GM20000 (cell line): ENCODE results near the gene WNT10A.

ENCODE experiments used
- DNase-seq: peaks from one replicate; pipeline ENCODE4 v3.0.0; 2012; ENCODE audit warnings: low spot score
- TF ChIP-seq, protein P1 (sequence below): IDR thresholded peaks from 2 replicates; pipeline ENCODE4 v1.5.1; 2012; ENCODE audit warnings: mild to moderate bottlenecking, control low read depth; ENCODE audit errors: extremely low read depth, missing control alignments

WNT10A gene

DNA sequence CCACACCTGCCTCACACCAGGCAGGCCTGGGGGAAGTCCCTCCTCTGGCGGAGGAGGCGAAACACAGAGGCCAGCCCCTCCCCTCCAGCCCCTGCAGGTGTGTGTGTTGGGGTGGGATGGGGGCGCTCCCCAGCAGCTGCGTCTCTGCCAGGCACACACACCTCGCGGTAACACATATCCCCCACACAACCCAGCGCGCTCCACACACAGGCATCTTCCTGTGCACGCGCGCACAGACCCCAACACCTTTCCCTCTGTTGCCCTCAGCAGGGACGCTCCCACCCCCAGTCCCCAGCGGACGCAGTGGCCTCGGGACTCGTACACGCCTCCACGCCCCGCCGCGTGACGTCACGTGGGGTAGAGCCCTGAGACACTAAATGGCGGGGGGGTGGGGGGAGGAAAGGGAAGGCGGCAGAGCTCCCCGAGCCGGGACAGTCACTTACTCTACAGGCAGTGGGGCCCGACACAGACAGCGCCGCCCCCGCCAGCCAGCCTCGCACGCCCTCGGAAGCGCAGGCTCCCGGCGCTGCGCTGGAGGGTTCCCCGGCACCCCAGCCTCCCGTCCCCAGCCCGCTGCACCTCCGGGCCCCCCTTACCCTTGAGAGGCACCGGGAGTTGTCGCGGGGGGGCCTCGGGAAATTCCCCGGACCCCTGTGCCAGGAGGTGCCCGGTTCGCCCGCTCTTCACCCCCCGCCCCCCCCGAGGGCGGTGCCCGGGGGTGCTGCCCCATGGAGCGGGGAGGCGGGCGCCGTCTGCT, at the start of gene WNT10A:
TSS of gene WNT10A (plus strand) at position 751 of the 757 bp plus-strand sequence. CDS start 144 bp downstream, outside the sequence.
- DNase-seq: peak; percentile 93

DNA sequence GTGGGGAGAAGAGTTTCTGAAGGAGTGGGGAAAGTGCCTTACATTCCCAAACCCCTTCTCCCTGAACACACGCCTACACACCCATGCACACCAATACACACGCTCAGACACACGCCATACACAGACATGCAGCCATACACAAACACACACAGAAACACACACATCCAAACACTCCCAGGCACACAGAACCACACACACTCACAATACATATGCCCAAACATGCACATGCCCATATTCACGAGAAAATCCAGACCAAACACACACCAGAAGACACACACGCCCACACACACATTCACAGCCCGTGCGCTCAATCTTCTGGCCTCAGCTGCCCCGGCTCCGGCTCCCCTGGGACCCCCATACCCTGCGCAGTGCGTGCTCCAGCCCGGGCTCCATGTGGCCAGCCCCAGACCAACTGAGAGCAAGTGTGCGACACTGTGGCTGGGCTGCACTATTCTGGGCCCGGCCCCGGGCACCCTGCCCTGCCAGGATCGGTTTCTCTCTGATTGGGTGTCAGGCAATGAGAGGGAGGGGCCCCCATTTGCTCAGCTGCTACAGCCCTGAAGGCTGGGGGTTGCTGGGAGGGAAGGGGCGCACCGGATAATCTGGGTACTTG, 49.2 kb upstream of the WNT10A start, which contains the start of gene PRKAG3:
TSS of gene PRKAG3 (minus strand) at position 426 of the 613 bp plus-strand sequence.
- TF ChIP-seq, protein P1, sequence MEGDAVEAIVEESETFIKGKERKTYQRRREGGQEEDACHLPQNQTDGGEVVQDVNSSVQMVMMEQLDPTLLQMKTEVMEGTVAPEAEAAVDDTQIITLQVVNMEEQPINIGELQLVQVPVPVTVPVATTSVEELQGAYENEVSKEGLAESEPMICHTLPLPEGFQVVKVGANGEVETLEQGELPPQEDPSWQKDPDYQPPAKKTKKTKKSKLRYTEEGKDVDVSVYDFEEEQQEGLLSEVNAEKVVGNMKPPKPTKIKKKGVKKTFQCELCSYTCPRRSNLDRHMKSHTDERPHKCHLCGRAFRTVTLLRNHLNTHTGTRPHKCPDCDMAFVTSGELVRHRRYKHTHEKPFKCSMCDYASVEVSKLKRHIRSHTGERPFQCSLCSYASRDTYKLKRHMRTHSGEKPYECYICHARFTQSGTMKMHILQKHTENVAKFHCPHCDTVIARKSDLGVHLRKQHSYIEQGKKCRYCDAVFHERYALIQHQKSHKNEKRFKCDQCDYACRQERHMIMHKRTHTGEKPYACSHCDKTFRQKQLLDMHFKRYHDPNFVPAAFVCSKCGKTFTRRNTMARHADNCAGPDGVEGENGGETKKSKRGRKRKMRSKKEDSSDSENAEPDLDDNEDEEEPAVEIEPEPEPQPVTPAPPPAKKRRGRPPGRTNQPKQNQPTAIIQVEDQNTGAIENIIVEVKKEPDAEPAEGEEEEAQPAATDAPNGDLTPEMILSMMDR: no peak
- no peak for DNase-seq

More for the DNA sequence above, at the start of gene WNT10A:
- TF ChIP-seq, protein P1: peak; percentile 13

DNA sequence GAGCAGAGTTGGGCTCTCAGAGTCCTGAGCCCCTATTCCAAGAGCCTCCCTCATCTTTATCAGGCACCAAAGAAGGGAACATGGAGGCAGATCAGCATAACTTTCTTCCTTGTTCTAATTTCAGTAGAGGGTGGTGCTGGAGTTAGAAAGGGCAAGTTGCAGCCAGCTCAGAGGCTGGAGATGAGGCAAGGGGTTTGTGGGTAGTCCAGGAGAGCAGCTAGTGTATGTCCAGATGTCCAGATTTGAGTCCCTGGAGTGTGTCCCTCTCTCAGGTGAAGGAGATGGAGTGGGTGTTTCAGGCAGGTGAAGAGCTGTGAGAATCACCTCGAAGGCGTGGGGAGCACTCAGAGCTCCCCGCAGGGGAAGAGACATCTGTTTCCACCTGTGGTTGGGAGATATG, 48.6 kb upstream of the WNT10A start:
- TF ChIP-seq, protein P1: no peak
- no peak for DNase-seq

DNA sequence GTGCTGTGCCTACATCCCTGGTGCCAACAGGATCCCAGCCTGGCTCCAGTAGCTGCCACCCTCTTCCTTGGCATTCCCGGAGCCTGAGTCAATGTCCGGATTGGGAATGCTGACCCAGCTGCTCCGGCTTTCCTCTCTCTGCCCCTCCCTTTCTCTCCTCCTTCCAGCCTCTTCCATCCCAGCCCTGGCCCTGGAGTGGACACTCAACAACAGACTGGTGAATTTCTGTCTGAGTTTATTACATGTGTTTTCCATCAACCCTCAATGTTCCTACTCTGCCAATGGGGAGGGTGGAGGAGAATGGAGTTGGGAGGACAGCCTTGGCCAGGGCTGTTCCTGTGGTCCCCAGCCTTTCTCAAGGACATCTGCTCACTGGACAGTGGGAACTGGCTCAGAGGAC, 48.1 kb upstream of the WNT10A start:
- TF ChIP-seq, protein P1: no peak
- DNase-seq: no peak

DNA sequence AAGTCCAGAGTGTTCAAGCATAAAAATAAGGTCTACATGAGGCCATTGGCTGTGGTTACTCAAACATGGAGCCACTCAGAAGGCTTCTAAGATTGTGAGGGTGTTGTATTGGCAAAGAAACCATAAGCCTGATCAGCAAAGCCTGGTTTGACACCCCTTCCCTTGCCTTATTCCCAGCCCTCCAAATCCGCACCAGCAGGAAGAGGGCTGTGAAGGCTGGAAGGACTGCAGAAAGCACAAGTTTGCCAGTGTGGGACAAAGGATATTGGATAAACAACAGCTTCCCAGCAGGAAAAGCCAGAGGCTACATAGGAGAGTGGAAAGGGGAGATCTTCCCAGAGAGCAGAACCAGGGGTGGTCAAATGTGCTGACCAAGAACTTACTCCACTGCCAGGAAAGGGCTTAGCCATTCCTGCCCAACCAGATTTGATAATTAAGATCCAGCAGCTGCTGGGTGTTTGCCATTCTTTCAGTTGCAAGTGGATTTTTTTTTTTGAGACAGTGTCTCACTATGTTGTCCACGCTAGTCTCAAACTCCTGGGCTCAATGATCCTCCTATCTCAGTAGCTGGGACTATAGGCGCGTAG, 47.5 kb upstream of the WNT10A start:
- DNase-seq: no peak
- TF ChIP-seq, protein P1: no peak

DNA sequence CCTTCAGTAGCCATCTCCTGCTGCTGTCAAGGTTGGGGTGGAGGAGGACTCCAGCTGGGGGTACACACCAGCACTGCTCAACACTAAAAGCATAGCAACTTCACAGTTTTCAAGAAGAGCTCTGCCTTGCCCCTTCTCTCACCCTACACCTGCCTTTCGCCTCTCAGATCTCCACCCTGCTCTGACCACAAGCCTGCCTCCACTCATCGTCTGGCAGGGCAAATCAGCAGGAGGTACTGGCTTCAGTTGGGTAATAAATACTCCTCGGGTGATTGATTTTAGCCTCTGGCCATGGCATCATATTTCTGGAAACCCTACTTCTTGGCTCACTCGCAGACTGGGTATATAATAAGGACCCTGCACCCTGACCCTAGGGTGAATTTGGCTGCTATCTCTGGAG, 46.0 kb upstream of the WNT10A start:
- DNase-seq: no peak
- TF ChIP-seq, protein P1: no peak

DNA sequence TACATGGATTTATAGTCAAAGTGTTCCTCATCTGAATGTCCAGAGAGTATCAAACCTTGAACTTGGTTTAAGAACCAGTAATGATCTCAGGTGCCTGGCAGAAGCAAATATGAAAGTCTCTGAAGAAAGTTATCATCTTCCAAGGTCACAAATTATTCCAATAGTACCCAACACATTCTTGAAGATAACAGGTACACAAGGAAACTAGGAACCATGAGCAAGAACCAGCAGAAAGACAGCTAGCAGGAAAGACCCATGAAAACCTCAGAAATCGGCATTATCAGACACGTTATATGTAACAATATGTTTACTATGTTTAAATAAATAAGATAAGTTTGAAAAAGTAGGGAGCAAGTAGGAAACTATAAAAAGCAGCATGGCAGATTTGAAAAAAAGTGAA, 43.2 kb upstream of the WNT10A start:
- DNase-seq: no peak
- TF ChIP-seq, protein P1: no peak
